ENCODE data around the gene RALGAPB.

RALGAPB gene

GRCh38 chr20:38519426-38519825, 46.8 kb downstream of the RALGAPB start:
- H3K27ac ChIP-seq, result no peak overlapping the region
- no peak for TF ChIP-seq CTCF (conservative IDR thresholded peaks at IDR 0.05)

DNA sequence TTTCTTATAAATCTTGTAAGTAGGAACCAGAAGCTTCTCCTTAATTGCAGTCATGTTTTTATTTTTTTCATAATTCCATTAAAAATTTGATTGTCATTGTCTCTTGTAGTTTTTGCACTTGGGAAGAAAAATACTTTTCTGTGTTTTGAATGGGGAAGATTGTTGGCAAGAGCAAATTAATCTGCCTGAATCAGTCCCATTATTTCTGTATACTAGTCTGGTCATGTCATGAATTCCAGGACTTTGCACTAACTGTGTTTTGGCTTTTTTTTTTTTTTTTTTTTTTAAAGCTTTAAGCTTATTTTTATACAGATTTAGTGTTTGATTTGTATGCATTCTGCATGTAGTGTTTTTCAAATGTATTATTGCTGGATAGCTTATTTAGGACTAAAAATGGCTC, 47.6 kb downstream of the RALGAPB start:
- TF ChIP-seq CTCF (conservative IDR thresholded peaks at IDR 0.05), result no peak
- no peak overlapping the region for H3K27ac ChIP-seq

GRCh38 chr20:38523697-38524096, 51.1 kb downstream of the RALGAPB start:
- no peak for TF ChIP-seq CTCF (conservative IDR thresholded peaks at IDR 0.05)
- H3K27ac ChIP-seq, result no peak overlapping the region

DNA sequence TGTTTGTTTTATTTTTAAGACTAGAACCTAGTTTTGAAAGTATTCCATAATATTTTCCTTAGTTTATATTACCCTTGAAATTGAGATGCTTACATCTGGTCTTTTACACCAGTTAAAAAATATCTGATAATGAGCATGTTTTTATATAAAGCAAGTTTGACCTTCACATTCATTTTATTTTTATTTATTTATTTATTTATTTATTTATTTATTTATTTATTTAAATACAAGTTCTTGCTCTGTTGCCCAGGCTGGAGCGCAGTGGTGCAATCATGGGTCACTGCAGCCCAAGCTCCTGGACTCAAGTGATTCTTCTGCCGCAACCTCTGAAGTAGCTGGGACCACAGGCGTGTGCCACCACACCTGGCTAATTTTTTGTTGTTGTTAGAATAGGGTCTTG, 55.5 kb downstream of the RALGAPB start:
- H3K27ac ChIP-seq, result no peak overlapping the region
- TF ChIP-seq CTCF (conservative IDR thresholded peaks at IDR 0.05), result no peak

GRCh38 chr20:38531021-38531420, 58.4 kb downstream of the RALGAPB start:
- TF ChIP-seq CTCF (conservative IDR thresholded peaks at IDR 0.05), result no peak
- no peak overlapping the region for H3K27ac ChIP-seq

DNA sequence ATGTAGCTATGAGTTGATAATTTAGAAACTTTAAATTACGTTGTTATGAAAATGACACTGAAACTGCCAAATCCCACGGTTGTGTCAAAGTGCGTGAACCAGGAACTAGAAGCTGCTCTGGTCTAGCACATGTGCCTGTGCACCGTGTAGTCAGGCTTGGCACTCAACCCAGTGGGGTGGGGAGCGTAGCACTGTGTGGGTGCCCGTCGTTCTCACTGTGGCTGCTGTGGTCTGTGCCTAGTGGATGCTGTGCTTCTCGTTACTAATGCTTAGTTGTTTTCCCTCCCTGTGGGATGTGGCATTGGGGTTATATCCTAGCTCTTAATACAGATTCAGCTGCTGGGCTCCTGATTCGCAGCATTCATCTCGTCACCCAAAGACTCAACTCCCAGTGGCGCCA, 62.1 kb downstream of the RALGAPB start:
- no peak for TF ChIP-seq CTCF (conservative IDR thresholded peaks at IDR 0.05)
- H3K27ac ChIP-seq, result no peak overlapping the region

GRCh38 chr20:38536310-38536709, 63.7 kb downstream of the RALGAPB start:
- TF ChIP-seq CTCF (conservative IDR thresholded peaks at IDR 0.05), result no peak
- no peak overlapping the region for H3K27ac ChIP-seq

DNA sequence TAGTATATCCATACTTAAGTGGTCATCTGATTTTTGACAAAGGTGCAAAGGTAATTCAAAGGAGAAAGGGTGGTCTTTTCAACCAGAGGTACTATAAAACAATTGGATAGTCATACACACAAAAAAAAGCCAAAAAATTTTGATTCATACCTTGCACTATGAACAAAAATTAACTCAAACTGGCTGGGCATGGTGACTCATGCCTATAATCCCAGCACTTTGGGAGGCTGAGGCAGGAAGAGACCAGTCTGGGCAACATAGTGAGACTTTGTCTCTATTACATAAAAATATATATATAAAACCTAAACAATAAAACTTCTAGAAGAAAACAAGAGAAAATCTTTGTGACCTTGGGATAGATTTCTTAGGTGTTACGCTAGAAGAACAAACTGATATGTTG, 64.5 kb downstream of the RALGAPB start:
- TF ChIP-seq CTCF (conservative IDR thresholded peaks at IDR 0.05), result no peak
- H3K27ac ChIP-seq, result 0 out of 2 replicates have a peak overlapping the region, but pooled peaks have one; percentile 4

Data from VCaP (cell line).